ENCODE measurements around the gene FCN2.

DNA sequence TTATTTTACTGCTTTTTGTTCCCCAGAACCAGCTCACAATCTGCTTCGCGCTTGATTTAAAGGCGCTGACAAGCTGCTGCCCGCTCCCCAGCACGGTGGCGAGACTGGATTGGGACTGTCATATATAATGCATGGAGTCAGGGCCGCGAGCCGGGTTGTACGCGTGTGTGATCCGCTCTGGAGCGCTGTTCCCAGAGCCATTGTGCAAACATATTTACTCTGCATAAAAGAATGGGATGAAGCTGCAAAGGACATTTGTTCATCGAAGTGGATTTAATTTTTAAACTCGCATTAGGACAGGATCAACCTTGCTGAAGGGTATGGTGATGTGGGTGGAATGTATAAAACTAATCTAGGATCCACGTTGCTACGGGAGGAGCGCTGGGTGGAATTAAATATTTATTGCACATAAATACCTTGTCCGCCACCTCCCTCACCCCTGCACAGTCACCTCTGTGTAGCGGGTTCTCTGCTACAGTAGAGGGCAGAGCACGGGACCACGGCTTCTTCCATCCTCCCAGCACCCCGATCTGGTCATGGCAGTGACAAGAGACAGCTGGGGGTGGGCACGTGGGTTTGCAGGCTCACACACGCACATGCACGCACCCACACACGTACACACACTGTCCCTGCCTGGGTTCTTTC lies 55.2 kb downstream of the FCN2 start:
- TF ChIP-seq, protein P1, sequence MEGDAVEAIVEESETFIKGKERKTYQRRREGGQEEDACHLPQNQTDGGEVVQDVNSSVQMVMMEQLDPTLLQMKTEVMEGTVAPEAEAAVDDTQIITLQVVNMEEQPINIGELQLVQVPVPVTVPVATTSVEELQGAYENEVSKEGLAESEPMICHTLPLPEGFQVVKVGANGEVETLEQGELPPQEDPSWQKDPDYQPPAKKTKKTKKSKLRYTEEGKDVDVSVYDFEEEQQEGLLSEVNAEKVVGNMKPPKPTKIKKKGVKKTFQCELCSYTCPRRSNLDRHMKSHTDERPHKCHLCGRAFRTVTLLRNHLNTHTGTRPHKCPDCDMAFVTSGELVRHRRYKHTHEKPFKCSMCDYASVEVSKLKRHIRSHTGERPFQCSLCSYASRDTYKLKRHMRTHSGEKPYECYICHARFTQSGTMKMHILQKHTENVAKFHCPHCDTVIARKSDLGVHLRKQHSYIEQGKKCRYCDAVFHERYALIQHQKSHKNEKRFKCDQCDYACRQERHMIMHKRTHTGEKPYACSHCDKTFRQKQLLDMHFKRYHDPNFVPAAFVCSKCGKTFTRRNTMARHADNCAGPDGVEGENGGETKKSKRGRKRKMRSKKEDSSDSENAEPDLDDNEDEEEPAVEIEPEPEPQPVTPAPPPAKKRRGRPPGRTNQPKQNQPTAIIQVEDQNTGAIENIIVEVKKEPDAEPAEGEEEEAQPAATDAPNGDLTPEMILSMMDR (IDR thresholded peaks at IDR 0.05) = no peak
- TF ChIP-seq POLR2AphosphoS5 (IDR thresholded peaks at IDR 0.05) (no peak), EP300 (IDR thresholded peaks at IDR 0.05) (no peak), POLR2A (IDR thresholded peaks at IDR 0.05) (no peak)

All from upper lobe of left lung (tissue), 4 donors.